SK-N-MC (cell line): ENCODE results near the gene NTN3.

ENCODE experiments used
- EZH2 ChIP-seq: fragments of 200-600 bp; sonication (generic); IDR thresholded peaks from one replicate; pipeline ENCODE4 v1.6.1; 2017; ENCODE audit warnings: antibody characterized with exemption
- POLR2AphosphoS5 ChIP-seq: IDR thresholded peaks from 2 replicates; pipeline ENCODE4 v1.6.1; 2012; ENCODE audit warnings: mild to moderate bottlenecking, low read depth, low read length, borderline replicate concordance

- TF ChIP-seq POLR2AphosphoS5 (peak; percentile 17; the same call in 1 of the 2 replicates), EZH2 (no peak)
Measured at GRCh38 chr16:2458887-2459646, 12.0 kb upstream of the NTN3 start.
